NCI-H69 (cell line): ENCODE data around the gene POMP.

Experiments
- DNase-seq: peaks from one replicate; lab custom pipeline; 2025; lab: John Stamatoyannopoulos, UW

Gene POMP

DNA sequence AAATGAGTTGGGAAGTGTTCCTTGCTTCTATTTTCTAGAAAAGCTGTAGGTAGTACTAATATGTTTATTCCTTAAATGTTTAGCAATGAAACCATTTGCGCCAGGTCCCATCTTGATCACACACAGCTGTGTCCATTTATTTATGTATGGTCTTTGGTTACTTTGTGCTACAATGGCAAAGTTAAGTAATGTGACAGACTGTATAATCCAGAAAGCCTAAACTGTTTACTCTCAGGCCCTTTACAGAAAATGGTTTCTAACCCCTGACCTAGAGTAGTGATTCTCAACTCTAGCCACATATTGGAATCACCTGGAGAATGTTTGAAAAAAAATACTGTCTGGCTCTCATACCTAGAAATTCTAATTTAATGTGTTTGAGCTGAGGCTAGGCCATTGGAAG is 38.5 kb downstream of the POMP start:
- DNase-seq = no peak

DNA sequence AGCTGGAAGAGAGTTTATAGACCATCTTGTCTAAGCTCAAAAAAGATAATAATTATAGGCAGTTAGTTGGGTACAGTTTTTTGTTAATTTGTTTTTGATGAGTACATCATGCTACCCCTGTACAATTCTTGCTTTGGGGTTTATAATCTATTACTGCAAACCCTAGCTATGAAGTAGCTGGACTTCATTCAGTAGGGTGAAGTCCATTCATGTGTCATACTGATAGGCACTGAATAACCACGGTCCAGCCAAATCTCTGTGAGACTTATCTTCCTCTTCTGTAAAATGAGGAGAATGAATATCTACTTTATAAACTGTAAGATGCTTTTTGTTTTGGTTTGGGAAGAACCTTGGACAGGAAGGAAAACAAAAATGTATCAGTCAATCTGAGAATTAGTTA is 40.3 kb downstream of the POMP start:
- DNase-seq = no peak

DNA sequence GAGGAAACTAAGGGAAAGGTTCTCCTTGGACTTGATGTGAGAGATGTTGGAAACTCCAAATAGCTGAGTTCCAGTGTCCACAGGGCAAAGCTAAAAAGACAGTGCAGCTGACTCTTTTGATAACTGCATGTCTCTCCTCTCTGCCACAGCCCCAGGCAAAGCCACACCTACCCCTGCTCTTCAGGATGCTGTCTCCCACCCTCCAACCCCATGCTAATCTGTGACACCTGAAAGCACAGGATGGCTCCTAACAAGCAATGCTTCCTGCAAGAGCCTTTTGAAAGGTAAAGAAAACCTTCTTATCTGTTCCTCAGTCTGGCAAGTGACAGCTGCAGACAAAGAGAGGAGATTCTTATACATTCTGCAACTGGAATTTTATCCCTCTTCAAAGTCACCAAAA is 45.4 kb downstream of the POMP start:
- no peak for DNase-seq

DNA sequence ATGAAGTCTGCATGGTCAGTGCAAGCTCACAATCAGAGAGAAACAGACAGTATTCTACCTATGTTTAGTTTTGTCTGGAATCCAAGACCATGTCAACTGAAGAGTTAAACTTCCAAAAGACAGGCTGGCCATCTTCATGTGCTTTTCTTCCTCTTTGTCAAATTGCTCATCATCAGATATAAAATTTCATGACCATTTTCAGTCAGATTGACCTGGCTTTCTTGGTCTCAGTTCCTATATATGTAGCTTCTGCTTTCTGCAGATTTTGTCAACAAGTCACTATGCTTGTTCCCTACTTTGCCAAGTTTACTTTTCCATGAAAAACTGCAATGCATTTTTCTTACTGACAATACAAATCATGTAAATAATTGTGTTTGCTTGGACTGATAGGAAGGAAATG is 46.0 kb downstream of the POMP start:
- DNase-seq = no peak

DNA sequence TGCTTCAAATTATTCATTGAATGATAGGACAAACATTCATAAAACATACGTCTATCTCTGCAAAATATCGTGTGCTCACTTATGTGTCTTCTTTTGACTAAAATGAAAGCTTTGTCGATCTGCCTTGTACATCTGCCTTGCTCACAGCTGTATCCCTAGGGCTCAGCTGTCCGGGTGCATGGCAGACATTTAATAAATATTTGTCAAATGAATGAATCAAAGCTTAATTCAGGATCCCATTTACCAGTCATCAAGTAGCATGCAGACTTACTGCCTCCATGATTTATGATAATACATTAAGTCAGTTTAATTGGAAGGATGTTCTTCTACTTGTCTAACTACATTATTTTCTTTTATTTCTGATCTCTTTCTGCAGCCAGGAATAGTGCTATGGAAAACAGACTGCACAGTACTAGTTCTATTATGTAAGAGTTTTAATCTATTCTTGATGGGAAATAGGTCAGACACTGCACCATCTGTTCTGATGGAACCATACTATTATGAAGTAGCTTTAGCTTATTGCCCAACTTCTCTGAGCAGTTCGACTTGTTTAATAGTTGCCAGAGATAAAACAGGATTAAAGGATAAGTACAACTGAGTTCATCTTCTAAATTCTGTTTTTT is 46.6 kb downstream of the POMP start:
- no peak for DNase-seq

DNA sequence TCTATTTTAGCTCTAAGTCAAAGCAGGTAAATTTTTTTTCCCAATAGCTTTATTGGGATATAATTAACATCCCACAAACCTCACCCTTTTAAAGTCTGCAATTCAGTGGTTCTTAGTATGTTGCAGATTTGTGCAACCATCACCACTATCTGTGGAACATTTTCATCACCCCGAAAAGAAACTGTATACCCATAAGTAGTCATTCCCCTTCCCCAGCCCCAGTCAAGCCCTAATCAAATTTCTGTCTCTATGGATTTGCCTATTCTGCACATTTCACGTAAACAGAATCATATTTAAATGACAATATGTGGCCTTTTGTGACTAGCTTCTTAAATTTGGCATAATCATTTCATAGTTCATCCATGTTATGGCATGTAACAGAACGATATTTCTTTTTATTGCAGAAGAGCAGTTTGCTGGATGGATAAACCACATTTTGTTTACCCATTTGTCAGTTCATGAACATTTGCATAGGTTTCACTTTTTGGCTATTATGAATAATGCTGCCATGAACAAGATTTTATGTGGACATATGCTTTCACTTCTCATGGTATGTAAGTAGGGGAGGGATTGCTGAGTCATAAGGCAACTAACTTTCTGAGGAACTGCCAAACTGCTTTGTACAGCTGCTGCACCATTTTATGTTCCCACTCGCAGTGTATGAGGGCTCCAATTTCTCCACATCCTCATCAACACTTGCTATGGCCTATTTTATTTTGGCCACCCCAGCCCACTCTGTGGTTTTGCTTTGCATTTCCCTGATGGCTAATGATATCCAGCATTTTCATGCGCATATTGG is 48.9 kb downstream of the POMP start:
- no peak for DNase-seq

DNA sequence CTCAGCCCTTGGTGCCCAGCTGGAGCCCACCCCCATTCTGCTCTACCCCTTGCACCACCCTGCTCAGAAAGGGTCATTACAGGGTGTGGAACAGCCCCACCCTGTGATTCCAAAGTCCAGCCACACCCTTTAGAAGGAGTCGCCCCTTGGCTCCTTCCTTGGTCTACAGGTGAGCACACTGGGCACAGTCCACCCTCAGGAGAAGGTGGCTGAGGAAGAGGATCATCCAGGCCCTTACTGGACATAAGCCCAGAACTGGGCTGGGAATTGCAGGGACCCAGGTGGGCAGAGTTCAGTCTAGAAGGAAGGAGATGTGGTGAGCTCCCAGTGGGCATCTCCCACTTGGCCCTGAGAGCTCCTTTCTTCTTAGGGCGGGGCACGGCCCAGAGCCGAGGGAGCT is 51.2 kb downstream of the POMP start:
- DNase-seq = no peak

DNA sequence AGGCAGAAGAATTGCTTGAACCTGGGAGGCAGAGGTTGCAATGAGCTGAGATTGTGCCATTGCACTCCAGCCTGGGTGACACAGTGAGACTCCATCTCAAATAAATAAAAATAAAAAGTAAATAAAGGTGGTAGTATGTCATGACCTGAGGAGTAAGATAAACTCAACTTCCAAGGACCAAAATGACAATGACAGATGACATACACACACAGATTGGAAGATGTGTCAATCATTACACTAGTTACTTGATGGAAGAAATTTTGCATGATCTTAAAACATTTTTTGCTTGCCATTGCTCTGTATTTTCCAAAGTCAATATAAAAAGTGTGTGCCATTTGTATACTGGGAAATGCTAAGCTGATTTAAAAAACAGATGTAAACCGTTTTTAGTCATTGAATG is 55.7 kb downstream of the POMP start:
- DNase-seq = no peak

DNA sequence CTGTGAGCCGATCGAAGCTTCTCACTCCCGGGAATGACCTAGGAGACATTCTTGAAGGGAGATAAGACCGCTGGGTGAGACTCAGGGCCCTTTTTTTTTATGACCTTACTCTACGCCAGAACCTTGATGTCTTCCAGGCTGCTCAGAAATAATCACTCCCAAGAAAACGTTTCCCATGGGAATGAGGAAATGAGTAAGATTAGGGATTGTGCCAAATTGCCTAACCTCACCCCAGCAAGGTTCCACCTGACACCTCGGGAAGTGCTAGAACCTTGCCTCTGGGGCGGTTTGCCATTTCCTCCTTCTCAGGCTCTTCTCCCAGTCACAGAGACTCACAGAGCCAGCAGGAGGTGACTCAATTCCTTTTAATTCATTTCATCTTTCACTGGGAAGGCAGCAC is 57.6 kb downstream of the POMP start:
- peak; percentile 9 for DNase-seq

DNA sequence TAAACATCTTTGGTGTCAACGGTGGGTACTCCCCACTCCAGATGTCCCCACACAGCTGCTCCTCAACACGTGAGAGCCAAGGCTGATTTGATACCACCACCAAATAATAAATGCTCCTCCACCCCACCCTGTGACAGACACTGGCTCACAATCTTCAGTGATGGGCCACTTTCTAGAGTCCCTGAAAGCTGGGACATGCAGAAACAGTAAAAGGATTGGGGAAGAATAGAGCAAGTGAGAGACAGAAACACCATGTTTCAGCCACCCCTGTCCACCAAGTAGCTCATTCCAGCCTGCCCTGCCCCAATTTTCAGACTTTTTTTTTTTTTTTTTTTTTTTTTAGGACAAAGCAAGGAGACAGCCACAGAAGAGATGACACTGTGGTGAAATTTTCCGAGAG is 58.2 kb downstream of the POMP start:
- DNase-seq = no peak

DNA sequence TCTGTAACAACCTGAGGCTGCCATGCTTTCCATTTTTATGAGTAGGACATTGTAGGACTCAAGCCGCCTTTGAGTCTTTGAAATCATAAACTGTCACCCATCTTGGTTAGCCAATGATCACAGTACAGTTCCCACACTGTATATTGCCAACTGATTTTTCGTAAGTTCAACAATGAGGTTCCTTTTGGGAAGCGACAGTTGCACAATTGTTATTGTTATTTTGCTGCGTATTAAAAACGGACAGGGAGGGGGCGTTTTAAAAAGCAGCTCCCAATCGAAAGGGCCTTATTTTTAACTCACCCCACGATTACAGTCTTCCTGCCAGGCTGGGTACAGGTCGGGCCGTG is 59.2 kb downstream of the POMP start:
- DNase-seq = no peak

DNA sequence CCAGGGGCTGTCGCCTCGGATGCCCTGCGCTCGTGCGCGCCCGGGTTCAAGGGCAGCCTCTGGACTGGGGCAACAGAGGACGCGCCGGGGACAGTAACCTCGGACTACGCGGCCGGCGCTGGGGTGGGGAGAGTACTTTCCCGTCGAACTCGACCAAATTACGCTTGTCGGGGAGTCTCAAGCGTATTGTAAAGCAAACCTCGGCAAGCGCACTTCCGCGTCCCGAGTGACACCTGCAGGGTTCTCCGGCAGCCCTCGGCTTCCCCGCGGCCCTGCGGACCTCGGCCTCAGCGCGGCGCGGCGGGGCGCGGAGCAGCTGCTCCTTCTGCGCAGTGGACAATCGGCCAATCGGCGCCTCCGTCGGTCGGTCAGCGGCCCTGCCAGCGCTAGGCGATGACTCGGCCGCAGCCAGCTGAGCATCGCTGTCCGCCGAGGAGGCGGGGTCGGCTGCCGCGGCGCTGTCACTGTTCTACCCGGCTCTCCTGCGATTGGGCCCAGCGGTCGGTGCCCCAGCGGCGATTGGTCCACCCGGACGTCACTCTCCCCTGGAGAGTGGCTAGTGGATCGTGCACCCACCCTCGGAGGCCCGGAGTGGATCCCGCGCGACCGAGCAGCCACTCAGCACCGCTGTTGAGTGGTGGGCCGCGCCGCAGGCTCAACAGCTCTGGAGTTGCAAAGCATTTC is 59.8 kb downstream of the POMP start, which contains the start of gene SLC46A3:
TSS of gene SLC46A3 (minus strand) at position 428 of the 684 bp plus-strand sequence. CDS start 972 bp downstream, outside the sequence.
- peak; percentile 72 for DNase-seq

DNA sequence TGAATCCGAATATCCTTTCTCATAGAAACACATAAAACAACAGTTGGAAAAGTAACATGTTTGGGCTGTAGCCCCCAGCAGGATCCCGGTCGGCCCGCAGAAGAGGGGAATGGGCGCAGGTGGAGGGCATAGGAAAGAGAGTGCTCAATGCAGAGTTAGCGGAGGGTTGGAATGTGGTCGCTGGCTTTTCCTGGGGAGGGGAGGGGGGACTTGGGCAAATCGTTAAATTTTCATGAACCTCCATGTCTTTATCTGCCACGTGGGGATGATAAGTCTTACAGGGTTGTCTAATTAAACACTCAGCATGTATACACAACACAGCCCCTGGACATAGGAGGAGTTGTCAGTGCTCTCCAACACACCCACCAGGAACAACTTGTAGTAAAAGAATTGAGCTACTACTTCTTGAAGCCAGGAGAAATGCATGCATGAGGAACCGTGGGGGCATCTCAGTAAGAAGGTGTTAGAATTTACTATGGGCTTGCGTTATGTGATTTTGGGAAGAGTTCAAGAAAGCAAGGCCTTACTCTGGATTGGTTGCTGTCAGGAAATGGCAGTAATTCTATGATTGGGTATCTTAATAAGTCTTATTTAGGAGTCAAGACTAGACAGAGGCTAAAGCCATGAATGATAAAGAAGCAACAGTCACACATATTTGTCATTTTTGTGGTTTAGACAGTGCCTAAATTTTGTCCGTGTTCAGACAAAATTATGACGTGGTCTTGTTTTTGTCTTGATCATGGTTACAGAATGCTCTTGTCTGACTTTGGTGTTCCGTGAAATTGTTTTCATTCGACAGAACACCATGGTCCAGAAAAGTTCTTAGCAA is 60.5 kb downstream of the POMP start:
- DNase-seq = no peak

DNA sequence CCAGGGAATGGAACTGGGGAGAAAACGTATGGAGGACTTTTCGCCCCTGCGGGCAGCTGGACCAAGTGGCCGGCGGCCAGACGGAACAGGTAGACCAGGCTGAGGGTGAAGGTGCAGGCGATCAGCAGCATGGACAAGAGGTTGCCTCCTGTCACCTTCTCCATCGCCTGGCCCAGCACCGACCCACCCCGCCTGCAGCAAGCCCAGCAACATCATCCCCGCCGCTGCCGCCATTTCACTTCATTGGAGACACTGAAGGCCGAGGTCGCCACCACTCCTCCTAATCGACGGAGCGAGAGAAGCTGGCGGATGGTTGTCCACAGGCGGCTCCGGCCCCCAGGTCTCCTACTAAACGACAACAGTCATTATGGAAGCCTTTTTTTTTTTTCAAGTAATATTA is 64.9 kb downstream of the POMP start:
- DNase-seq = no peak

DNA sequence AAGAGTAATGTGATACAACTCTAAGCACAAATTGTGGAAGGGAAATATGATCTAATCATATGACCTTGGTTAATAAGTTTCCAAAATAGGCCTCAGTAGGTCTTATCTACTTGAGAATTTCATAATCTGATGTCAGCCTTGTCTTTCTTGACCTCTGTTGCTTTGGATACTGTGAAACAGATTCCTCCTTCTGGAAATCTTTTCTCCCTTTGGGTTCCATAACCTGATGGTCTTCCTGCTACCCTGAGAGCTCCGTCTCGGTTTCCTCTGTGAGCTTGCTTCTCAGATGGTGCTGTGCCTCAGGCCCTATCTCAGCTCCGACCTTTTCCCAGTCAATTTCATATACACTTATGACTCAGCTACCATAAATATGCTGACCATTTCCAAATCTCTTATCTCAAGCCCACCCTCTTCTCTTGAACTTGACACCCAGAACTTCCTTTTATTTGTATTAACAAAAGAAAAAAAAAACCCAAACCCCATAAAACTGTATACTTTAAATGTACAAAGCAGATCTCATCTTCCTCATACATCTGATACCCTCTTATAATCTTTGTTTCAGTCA is 66.2 kb downstream of the POMP start:
- DNase-seq = no peak
